GM18505 (cell line): ENCODE results near the gene CHMP2B.

Experiments
- ATAC-seq: cut with Tn5 transposase; IDR thresholded peaks from one replicate; pipeline ENCODE4 v1.9.1; 2021; ENCODE audit not compliant: unreplicated experiment
- POLR2A ChIP-seq: IDR thresholded peaks from 4 replicates; pipeline ENCODE4 v1.6.1; 2011; ENCODE audit warnings: borderline replicate concordance; ENCODE audit not compliant: insufficient read depth, insufficient read length; ENCODE audit errors: extremely low read depth

Gene CHMP2B, protein sequence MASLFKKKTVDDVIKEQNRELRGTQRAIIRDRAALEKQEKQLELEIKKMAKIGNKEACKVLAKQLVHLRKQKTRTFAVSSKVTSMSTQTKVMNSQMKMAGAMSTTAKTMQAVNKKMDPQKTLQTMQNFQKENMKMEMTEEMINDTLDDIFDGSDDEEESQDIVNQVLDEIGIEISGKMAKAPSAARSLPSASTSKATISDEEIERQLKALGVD

DNA sequence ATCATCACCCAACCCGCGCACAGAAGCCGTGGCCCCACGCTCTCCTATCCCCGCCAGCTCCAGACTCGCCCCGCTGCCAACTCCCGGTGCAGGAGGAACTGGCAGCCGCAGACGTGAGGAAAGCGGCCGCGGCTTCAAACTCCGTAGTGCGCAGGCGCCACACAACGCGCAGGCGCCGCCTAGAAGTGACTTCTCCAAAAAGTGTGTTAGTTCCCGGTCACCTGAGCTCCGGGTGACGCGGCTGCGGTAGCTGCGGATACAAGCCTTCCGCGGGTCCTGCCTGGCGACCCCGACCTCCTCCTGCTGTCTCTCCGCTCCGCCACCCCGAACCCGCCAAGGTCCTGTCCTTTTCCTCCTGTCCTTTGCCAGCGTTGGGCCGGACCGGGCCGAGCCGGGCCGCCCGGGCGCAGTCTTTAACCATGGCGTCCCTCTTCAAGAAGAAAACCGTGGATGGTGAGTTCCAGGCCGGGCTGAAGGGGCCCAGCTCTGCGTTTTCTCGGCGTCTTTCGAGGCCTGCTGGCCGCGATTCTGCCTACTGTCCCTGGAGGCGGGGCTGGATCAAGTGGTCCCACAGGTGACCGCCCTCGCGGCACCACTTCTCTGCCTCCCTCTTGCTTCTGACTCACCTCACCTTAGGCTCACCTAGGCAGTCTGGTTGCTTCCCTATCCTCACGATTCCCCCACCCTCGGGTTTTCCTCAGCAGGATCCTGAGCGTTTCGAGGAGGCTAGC, at the start of gene CHMP2B:
Gene CHMP2B, plus strand, starts transcription at position 206 of the 731 bp plus-strand sequence. Its CDS starts 214 bp downstream, at position 420.
- TF ChIP-seq POLR2A: peak; percentile 90
- ATAC-seq: peak; percentile 97

GRCh38 chr3:87179642-87180041, 47.5 kb upstream of the CHMP2B start:
- no peak for TF ChIP-seq POLR2A
- no peak for ATAC-seq

GRCh38 chr3:87181551-87181950, 45.6 kb upstream of the CHMP2B start:
- no peak for TF ChIP-seq POLR2A
- no peak for ATAC-seq

- no peak for TF ChIP-seq POLR2A
- no peak for ATAC-seq
These were observed 45.1 kb upstream of the CHMP2B start for GRCh38 chr3:87182023-87182422.

DNA sequence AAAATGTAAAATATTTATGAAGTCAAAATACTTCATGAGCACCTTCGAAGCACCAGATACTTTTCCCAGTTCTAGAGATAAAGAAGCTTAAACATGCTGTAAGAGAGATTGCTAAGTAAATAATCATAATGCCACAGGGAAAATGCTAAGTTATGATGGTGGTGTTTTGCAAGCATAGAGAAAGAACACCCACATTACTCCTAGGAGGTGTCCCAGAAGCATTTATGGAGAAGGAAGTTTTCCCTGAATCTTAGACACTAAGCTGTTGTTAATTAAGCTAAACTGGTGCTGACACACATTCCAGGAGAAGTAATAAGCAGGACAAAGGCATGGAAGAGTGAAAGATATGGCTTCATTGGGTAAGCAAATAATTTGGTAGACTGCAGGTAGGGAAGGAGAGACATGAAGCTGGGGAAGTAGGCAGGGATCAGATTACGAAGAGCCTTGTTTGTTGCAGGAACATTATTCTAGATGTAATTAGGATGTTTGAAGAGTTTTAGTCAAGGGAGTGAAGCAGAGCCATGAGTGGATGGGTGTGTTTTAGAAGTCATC, 40.4 kb upstream of the CHMP2B start:
- TF ChIP-seq POLR2A: no peak
- ATAC-seq: no peak

GRCh38 chr3:87191175-87191574, 35.9 kb upstream of the CHMP2B start:
- no peak for ATAC-seq

GRCh38 chr3:87191641-87192040, 35.5 kb upstream of the CHMP2B start:
- TF ChIP-seq POLR2A: no peak
- ATAC-seq: no peak

More at GRCh38 chr3:87191175-87191574, 35.9 kb upstream of the CHMP2B start:
- TF ChIP-seq POLR2A: no peak

DNA sequence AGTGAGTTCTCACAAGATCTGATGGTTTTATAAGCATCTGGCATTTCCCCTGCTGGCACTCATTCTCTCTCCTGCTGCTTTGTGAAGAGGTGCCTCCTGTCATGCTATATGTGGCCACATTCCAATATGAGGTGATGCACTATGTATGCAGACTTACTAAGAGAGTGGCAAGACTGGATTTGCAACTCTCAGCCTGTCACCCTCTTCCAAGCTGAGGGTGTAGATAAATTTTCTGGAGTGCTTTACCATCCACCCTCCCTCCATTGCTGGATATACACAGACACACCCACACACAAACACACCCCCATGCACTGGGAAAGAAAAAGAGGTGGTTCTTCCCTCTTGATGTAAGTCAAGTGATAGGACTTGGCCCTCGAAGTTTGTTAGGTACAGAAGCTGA, 30.2 kb upstream of the CHMP2B start:
- no peak for TF ChIP-seq POLR2A
- no peak for ATAC-seq

DNA sequence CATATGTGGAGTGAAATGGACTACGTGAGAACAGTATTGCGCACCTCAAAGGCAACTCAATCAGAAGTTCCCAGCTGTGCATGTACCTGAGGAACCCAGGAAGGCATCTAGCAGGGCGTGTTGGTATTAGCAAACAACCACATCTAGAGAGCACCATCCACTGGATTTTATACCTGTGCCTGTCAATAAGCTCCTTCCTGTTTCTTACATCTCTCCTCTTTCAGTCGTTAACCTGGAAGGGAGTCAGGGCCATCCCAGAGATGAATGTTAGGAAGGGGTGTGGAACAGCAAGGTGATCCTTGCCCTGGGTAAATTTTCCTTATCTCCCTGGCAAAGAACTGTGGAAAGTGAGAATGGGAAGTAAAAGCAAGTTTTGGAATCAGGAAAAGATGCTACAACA, 29.6 kb upstream of the CHMP2B start:
- no peak for ATAC-seq
- TF ChIP-seq POLR2A: no peak

GRCh38 chr3:87198774-87199173, 28.3 kb upstream of the CHMP2B start:
- no peak for ATAC-seq
- TF ChIP-seq POLR2A: no peak

DNA sequence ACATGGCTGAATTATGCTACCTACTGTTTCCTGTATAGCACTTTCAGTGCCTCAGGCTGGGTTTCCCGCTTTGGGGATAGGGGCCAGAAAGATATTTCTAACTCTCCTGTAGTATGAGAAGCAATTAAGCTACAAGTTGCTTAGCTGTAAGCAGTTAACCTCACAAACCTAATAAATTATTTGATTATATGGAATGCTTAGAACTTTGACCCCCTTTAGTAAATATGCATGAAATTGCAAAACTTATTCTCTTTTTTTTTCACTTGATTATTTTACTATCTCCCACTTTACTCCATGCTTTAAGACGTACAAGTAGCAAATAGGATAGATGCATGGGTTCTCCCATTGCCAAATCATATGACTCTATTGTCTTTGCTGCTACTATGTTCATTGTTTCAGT, 27.5 kb upstream of the CHMP2B start:
- no peak for ATAC-seq
- no peak for TF ChIP-seq POLR2A

GRCh38 chr3:87200060-87200647, 27.0 kb upstream of the CHMP2B start:
- ATAC-seq: no peak
- no peak for TF ChIP-seq POLR2A

DNA sequence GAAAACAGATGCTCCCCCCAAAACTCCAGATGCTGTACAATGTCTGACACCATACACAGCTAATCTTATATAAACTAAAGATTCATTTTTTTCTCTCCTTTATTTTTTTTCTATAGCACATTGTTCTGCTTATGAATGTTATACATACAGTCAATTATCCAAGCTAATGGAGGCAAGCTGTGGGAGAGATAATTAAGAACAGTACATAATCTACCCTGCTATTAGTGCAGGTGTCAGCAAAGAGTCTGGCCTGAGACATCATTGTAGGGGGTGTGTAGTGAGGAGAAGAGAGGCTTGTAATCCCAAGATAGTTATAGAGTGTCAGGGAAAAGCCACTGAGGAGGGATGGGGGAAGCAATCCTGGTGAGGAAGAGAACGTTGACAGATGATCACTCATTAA, 25.4 kb upstream of the CHMP2B start:
- no peak for ATAC-seq

DNA sequence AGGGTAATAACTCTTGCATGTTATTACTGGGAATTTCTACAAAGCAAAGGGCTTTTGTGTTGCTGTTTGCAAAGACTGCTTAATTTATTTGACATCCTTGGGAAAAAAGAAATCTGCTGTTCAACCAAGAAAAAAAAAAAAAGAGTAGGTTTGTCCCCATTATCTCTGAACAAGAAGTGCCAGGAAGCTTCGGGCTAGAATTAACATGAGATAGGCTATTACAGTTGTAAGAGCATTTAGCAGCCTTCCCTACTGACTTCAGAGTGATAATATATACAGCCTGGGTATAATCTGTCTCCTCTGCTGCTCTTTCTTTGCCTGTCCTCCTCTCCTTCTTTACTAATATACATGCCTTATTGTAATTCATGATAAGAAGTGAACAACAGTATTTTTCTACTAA, 23.3 kb upstream of the CHMP2B start:
- no peak for ATAC-seq
- TF ChIP-seq POLR2A: no peak

More for the DNA sequence above, 25.4 kb upstream of the CHMP2B start:
- no peak for TF ChIP-seq POLR2A
